Uterus (tissue), 4 donors: Measurements from ENCODE around the gene IER3IP1. TPM values are rescaled to one million over a fixed set of nuclear protein-coding genes. Genes with fewer than 3 reads are reported as not detected.
"Not testable (repeated sequence)": the region's sequence is repeated elsewhere in the genome, so short reads cannot be mapped to it uniquely, and the experiment has no call there.

Experiments
- DNase-seq, 2 donors: peaks; one replicate each; pipeline ENCODE4 v3.0.0-alpha.2; 2019 to 2020
- H3K27ac ChIP-seq, 2 donors: fragments of 200-600 bp; sonication (generic); 1 replicate in 1 of 2; 2 replicates in 1 of 2; pipeline ENCODE4 v1.5.1; 2016 to 2018
- H3K27me3 ChIP-seq, 2 donors: fragments of 200-600 bp; sonication (generic); one replicate each; pipeline ENCODE4 v1.5.1; 2018 to 2019; ENCODE audit warnings: control low read depth in 1 of 2
- H3K36me3 ChIP-seq, 2 donors: fragments of 200-600 bp; sonication (generic); one replicate each; pipeline ENCODE4 v1.5.1; 2019; ENCODE audit warnings: control low read depth in 1 of 2
- H3K4me1 ChIP-seq, 2 donors: fragments of 200-600 bp; sonication (generic); one replicate each; pipeline ENCODE4 v1.5.1; 2018 to 2019; ENCODE audit warnings: control low read depth in 1 of 2
- H3K4me3 ChIP-seq, 2 donors: fragments of 200-600 bp; sonication (generic); 1 replicate in 1 of 2; 2 replicates in 1 of 2; pipeline ENCODE4 v1.5.1; 2018 to 2019; ENCODE audit warnings: mild to moderate bottlenecking in 1 of 2
- H3K9me3 ChIP-seq, 2 donors: fragments of 200-600 bp; sonication (generic); one replicate each; pipeline ENCODE4 v1.5.1; 2019; ENCODE audit warnings: control low read depth in 1 of 2
- CTCF ChIP-seq, 4 experiments: fragments of 200-600 bp in 2 of 4; fragments of 450-650 bp in 2 of 4; sonication (generic) in 2 of 4; IDR thresholded peaks; one replicate each; pipeline ENCODE4 v1.5.1; 2016 to 2019; ENCODE audit warnings: antibody characterized with exemption in 4 of 4, mild to moderate bottlenecking in 2 of 4, moderate library complexity in 1 of 4
- POLR2A ChIP-seq, 2 donors: fragments of 450-650 bp; IDR thresholded peaks; one replicate each; pipeline ENCODE4 v1.6.1; 2016; ENCODE audit warnings: antibody characterized with exemption in 2 of 2, mild to moderate bottlenecking in 1 of 2, moderate library complexity in 1 of 2
- intact Hi-C: fragments of 100-400 bp; cut with DNase I; formaldehyde crosslinking; loops from one replicate; pipeline ENCODE4 v1.15.1; 2023; ENCODE audit warnings: low total_unique reads
- total RNA-seq, 4 donors: library from RNA; depleted of rRNA in 3 of 4; stranded (reverse); fragments of >200 nt in 3 of 4; gene quantifications; one replicate each; pipeline versions ENCODE4 v1.1.0 to v1.2.4, GENCODE V29; 2014 to 2023
- donor health status: DM: yes; HTN: yes; CAD: no.

Gene IER3IP1
- total RNA-seq, 4 donors from 2014 or later: 10.6 to 27.9 (median 12.8) TPM

- no peaks in the 10 kb centered on the region for H3K4me1 ChIP-seq
- DNase-seq: no peak
- TF ChIP-seq POLR2A (IDR thresholded peaks at IDR 0.05) (no peak), CTCF (IDR thresholded peaks at IDR 0.05) (no peak)
- H3K36me3 ChIP-seq: no peaks in the 10 kb centered on the region
- no peak overlapping the region for H3K4me3 ChIP-seq
- H3K27ac ChIP-seq: no peak overlapping the region
- intact Hi-C loops: no loop called here
- no peaks in the 10 kb centered on the region for H3K9me3 ChIP-seq
- no peaks in the 10 kb centered on the region for H3K27me3 ChIP-seq
Observed at GRCh38 chr18:47160256-47160655, 15.9 kb downstream of the IER3IP1 start.

GRCh38 chr18:47158404-47158803 is 17.8 kb downstream of the IER3IP1 start:
- intact Hi-C loops, H3K36me3 ChIP-seq, DNase-seq, H3K9me3 ChIP-seq, H3K27ac ChIP-seq, H3K4me3 ChIP-seq, H3K4me1 ChIP-seq, H3K27me3 ChIP-seq: not testable (repeated sequence)

GRCh38 chr18:47151439-47151838 is 24.7 kb downstream of the IER3IP1 start:
- no peak for TF ChIP-seq POLR2A (IDR thresholded peaks at IDR 0.05)
- TF ChIP-seq CTCF (IDR thresholded peaks at IDR 0.05): no peak
- Histone ChIP-seq H3K27me3 (no peaks in the 10 kb centered on the region), H3K4me1 (peaks cover 0 to 4% of the 10 kb centered on the region in 2 donors), H3K27ac (peak overlapping the region; percentile 88 to 91), H3K4me3 (peak overlapping the region in 1 of 2 donors; percentile 76), H3K36me3 (no peaks in the 10 kb centered on the region), H3K9me3 (no peaks in the 10 kb centered on the region)
- intact Hi-C loops: no loop called here
- DNase-seq: no peak

GRCh38 chr18:47150824-47151366 is 25.3 kb downstream of the IER3IP1 start:
- no peak for DNase-seq
- Histone ChIP-seq H3K36me3 (no peaks in the 10 kb centered on the region), H3K9me3 (no peaks in the 10 kb centered on the region), H3K4me1 (peaks cover 0 to 4% of the 10 kb centered on the region in 2 donors), H3K27me3 (no peaks in the 10 kb centered on the region), H3K4me3 (peak overlapping the region; percentile 68 to 76), H3K27ac (peak overlapping the region; percentile 88 to 91)
- TF ChIP-seq CTCF (IDR thresholded peaks at IDR 0.05) (no peak), POLR2A (IDR thresholded peaks at IDR 0.05) (no peak)
- intact Hi-C loops: no loop called here

GRCh38 chr18:47150029-47150823 is 25.9 kb downstream of the IER3IP1 start, which contains the start of gene HDHD2:
HDHD2 (minus strand) TSS chr18:47150500; CDS start chr18:47136439, 14,061 bp downstream.
- Histone ChIP-seq H3K4me1 (peaks cover 0 to 4% of the 10 kb centered on the region in 2 donors), H3K4me3 (peak within 1 kb of the TSS; percentile 68 to 76), H3K9me3 (no peaks in the 10 kb centered on the region), H3K36me3 (no peaks in the 10 kb centered on the region), H3K27me3 (no peaks in the 10 kb centered on the region), H3K27ac (peak within 1 kb of the TSS; percentile 88 to 91)
- peak; percentile 66 to 84 for DNase-seq
- TF ChIP-seq CTCF (IDR thresholded peaks at IDR 0.05): no peak
- TF ChIP-seq POLR2A (IDR thresholded peaks at IDR 0.05): peak; percentile 30 to 66
- intact Hi-C loops: no loop called here
